Natural killer cell (primary cell): ENCODE measurements around the gene JAK3. TPM values are rescaled to one million over a fixed set of nuclear protein-coding genes. Genes with fewer than 3 reads are reported as not detected.

Experiments used
- ATAC-seq, 3 donors: fragments of 150-1000 bp in 2 of 3; fragments of 200-7000 bp in 1 of 3; cut with Tn5 transposase; 1 replicate in 1 of 3; 2 replicates in 2 of 3; pipeline ENCODE4 v1.10.0; 2021; ENCODE audit warnings: mild to moderate bottlenecking in 2 of 3, moderate library complexity in 2 of 3
- DNase-seq, 2 donors: peaks; one replicate each; pipeline versions ENCODE4 v3.0.0 to v3.0.0-alpha.2; 2013 to 2021; ENCODE audit warnings: mixed read lengths in 1 of 2
- H3K27ac ChIP-seq: one replicate; pipeline ENCODE4 v1.5.1; 2013; ENCODE audit warnings: mild to moderate bottlenecking, low read length
- H3K27me3 ChIP-seq: one replicate; pipeline ENCODE4 v1.6.1; 2013; ENCODE audit warnings: low read length; ENCODE audit not compliant: control insufficient read depth, insufficient read depth
- H3K36me3 ChIP-seq: one replicate; pipeline ENCODE4 v1.6.1; 2013; ENCODE audit warnings: low read length; ENCODE audit not compliant: control insufficient read depth, insufficient read depth
- H3K4me1 ChIP-seq: one replicate; pipeline ENCODE4 v1.6.1; 2013; ENCODE audit warnings: low read length; ENCODE audit not compliant: control insufficient read depth, insufficient read depth
- H3K4me3 ChIP-seq: one replicate; pipeline ENCODE4 v1.5.1; 2013; ENCODE audit warnings: low read length
- H3K9me3 ChIP-seq: one replicate; pipeline ENCODE4 v1.6.1; 2013; ENCODE audit warnings: low read length; ENCODE audit not compliant: control insufficient read depth, insufficient read depth
- H3K27ac Mint-ChIP-seq, 2 donors: one replicate each; pipeline ENCODE4 v1.8.0; 2022; ENCODE audit warnings: mild to moderate bottlenecking in 2 of 2, mixed read lengths in 2 of 2, moderate library complexity in 1 of 2
- H3K27me3 Mint-ChIP-seq, 2 donors: one replicate each; pipeline ENCODE4 v1.8.0; 2022; ENCODE audit warnings: low read depth in 2 of 2, mixed read lengths in 2 of 2
- H3K36me3 Mint-ChIP-seq: one replicate; pipeline ENCODE4 v1.8.0; 2022; ENCODE audit warnings: mixed read lengths
- H3K4me1 Mint-ChIP-seq, 2 donors: one replicate each; pipeline ENCODE4 v1.8.0; 2022; ENCODE audit warnings: mixed read lengths in 2 of 2
- H3K4me3 Mint-ChIP-seq: one replicate; pipeline ENCODE4 v1.8.0; 2022; ENCODE audit warnings: mild to moderate bottlenecking, moderate library complexity, mixed read lengths
- H3K9me3 Mint-ChIP-seq, 2 donors: one replicate each; pipeline ENCODE4 v1.8.0; 2022; ENCODE audit warnings: mixed read lengths in 2 of 2
- WGBS: methylation state at CpG from one replicate; pipeline ENCODE4 v1.1.7; 2013; ENCODE audit warnings: missing lambda C conversion rate; ENCODE audit not compliant: insufficient coverage; 5-methylcytosine and 5-hydroxymethylcytosine counted together
- intact Hi-C: fragments of 100-400 bp; cut with micrococcal nuclease; formaldehyde crosslinking; loops from one replicate; pipeline ENCODE4 v1.14.2; 2022
- total RNA-seq, 4 donors: library from RNA; stranded (reverse); fragments of 120-200 nt in 1 of 4; gene quantifications; one replicate each; pipeline versions ENCODE4 v1.2.3 to v1.2.4, GENCODE V29; 2013 to 2022
- TF ChIP-seq, protein P1 (sequence below): fragments of 200-600 bp; IDR thresholded peaks from one replicate; pipeline ENCODE4 v1.8.0; 2022; ENCODE audit warnings: antibody characterized with exemption

Gene JAK3
- total RNA-seq, 3 donors from 2014 or later (not counting 1 experiment from before 2014, with no cell fraction given) = 72.1 to 105 (median 96.1) TPM

GRCh38 chr19:17835182-17836006 lies 12.4 kb downstream of the JAK3 start:
- H3K27ac Mint-ChIP-seq = peak overlapping the region; percentile 25 to 66
- Histone ChIP-seq H3K9me3 (no peaks in the 10 kb centered on the region), H3K27ac (no peak overlapping the region), H3K4me3 (no peak overlapping the region), H3K36me3 (peaks cover 83% of the 10 kb centered on the region), H3K4me1 (no peaks in the 10 kb centered on the region), H3K27me3 (no peaks in the 10 kb centered on the region)
- no peaks in the 10 kb centered on the region for H3K9me3 Mint-ChIP-seq
- peaks cover 14% of the 10 kb centered on the region for H3K36me3 Mint-ChIP-seq
- H3K27me3 Mint-ChIP-seq = no peaks in the 10 kb centered on the region
- WGBS = 90% methylated on average over 8 of the region's 8 CpGs
- DNase-seq = no peak
- H3K4me1 Mint-ChIP-seq = peaks cover 6 to 17% of the 10 kb centered on the region in 2 donors
- no peak for ATAC-seq
- TF ChIP-seq, protein P1, sequence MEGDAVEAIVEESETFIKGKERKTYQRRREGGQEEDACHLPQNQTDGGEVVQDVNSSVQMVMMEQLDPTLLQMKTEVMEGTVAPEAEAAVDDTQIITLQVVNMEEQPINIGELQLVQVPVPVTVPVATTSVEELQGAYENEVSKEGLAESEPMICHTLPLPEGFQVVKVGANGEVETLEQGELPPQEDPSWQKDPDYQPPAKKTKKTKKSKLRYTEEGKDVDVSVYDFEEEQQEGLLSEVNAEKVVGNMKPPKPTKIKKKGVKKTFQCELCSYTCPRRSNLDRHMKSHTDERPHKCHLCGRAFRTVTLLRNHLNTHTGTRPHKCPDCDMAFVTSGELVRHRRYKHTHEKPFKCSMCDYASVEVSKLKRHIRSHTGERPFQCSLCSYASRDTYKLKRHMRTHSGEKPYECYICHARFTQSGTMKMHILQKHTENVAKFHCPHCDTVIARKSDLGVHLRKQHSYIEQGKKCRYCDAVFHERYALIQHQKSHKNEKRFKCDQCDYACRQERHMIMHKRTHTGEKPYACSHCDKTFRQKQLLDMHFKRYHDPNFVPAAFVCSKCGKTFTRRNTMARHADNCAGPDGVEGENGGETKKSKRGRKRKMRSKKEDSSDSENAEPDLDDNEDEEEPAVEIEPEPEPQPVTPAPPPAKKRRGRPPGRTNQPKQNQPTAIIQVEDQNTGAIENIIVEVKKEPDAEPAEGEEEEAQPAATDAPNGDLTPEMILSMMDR = no peak
- intact Hi-C loops = no loop called here
- no peak overlapping the region for H3K4me3 Mint-ChIP-seq

- no peak overlapping the region for H3K4me3 Mint-ChIP-seq
- Histone ChIP-seq H3K4me3 (no peak overlapping the region), H3K4me1 (no peaks in the 10 kb centered on the region), H3K27ac (no peak overlapping the region), H3K9me3 (no peaks in the 10 kb centered on the region), H3K27me3 (no peaks in the 10 kb centered on the region), H3K36me3 (peaks cover 82% of the 10 kb centered on the region)
- WGBS = 89% methylated on average over 24 of the region's 27 CpGs
- H3K36me3 Mint-ChIP-seq = peaks cover 14% of the 10 kb centered on the region
- no peaks in the 10 kb centered on the region for H3K27me3 Mint-ChIP-seq
- peaks cover 6 to 21% of the 10 kb centered on the region in 2 donors for H3K4me1 Mint-ChIP-seq
- DNase-seq (no peak), ATAC-seq (peak in 2 of 3 donors; percentile 20 to 28)
- H3K9me3 Mint-ChIP-seq = no peaks in the 10 kb centered on the region
- peak overlapping the region in 1 of 2 donors; percentile 66 for H3K27ac Mint-ChIP-seq
- TF ChIP-seq, protein P1 = no peak
- intact Hi-C loops = no loop called here
Measured at GRCh38 chr19:17834350-17835181, 13.2 kb downstream of the JAK3 start.

- Mint-ChIP-seq H3K36me3 (peaks cover 9% of the 10 kb centered on the region), H3K4me3 (no peak overlapping the region), H3K4me1 (peaks cover 6 to 27% of the 10 kb centered on the region in 2 donors), H3K9me3 (no peaks in the 10 kb centered on the region), H3K27me3 (no peaks in the 10 kb centered on the region), H3K27ac (no peak overlapping the region)
- 97% methylated on average over 17 of the region's 17 CpGs for WGBS
- TF ChIP-seq, protein P1 = no peak
- Histone ChIP-seq H3K4me1 (no peaks in the 10 kb centered on the region), H3K36me3 (peaks cover 76% of the 10 kb centered on the region), H3K27ac (no peak overlapping the region), H3K9me3 (no peaks in the 10 kb centered on the region), H3K4me3 (no peak overlapping the region), H3K27me3 (no peaks in the 10 kb centered on the region)
- no peak for ATAC-seq
- DNase-seq = no peak
- intact Hi-C loops = no loop called here
Measured at GRCh38 chr19:17832443-17833208, 15.2 kb downstream of the JAK3 start.
